ENCODE measurements around the gene SLC6A15.
A peak's percentile ranks its signal among the peaks of the same experiment; 100 is the strongest.

SLC6A15 gene

DNA sequence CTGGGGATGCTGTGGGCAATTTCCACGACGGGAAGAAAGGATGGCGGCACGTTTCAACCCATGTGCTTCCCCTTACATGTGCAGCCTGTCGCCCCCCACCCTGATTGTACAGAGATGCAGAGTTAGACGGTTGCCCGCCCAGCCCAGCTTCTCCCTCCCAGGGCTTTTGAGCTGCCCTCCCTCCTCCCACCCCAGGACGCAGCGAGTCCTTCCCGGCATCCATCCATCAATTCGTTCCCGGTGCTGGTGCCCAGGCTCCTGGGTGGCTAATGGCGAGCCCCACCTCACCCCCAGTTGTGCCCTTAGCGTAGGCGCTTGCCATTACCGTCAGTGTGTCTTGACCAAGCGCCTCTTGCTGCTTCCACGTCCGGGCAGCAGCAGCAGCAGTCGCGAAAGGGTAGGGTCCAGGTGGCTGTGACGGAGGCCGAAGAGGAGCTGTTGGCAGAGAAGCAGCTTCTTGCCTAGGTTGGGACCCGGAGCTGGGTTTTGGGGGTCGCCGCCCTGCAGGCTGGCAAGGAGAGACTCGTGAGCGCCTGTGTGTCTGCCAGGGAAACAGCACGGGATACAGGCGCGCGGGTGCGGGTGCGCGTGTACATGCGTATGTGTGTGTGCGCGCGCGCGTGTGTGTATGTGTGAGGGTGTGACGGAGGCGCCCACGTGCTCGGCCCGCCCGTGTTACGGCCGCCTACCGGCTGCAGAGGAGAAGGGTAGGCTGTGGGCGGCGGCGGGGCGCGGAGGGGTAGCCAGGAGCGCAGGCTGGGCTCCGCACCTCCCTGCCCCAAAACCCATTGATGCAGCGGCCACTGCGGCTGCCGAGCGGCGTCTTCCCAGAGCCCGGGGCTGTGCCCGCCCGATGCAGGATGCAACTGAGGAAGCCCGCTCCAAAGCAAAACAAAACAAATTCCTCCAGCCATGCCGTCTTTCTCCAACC, at the start of gene SLC6A15:
Gene SLC6A15, minus strand, starts transcription at position 602 of the 931 bp plus-strand sequence. CDS start 20,679 bp downstream, outside the sequence.
- DNase-seq: peak; percentile 36

DNA sequence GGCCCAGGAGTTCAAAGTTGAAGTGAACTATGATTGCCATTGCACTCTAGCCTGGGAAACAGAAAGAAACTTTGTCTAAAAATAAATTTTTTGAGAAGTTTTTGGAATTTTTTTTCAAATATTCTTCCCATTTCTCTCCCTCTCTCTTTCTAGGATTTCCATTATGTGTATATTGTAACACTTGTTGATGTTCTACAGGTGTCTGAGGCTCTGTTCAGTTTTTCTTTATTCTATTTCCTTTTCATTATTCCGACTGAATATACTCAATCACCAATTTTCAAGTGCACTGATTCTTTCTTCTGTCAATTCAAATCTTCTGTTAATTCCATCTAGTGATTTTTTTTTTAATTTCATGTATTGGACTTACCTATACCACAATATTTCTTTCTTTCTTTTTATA, 48.3 kb upstream of the SLC6A15 start:
- no peak for DNase-seq

DNA sequence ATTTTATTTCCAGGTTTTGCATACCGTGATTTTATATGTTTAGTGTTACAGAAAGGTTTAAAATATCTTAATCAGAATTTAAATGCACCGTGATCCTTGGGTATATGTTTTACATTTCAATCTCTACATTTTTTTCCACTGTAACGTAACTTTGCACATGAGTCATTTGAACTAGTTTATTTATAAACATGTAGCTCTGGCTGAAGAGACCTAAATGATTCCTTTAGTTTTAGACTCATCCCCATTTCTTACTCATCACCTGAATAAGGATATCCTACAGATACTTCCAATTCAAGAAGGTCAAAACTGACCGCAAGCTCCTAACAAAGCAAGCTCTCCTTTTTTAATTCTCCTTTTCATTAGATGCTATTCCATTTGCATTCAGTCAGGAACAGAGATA, 42.7 kb upstream of the SLC6A15 start:
- DNase-seq: no peak

DNA sequence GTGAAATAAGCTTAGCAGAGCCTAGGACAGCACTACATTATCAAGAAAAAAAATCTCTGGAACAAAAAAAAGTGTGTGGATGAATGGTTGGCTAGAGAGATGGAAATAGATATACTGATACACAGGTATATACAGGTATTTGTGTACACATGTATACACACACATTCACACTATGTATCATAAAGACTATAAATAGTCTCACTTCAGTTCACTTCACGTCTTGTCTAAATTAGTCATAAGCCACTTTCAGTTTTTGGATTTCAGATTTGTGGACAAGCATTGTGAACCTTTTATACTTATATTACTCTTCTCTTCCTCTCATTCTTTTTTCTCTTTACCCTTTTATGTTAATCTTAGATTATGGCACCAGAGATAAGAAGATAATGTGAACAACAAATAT, 41.8 kb upstream of the SLC6A15 start:
- no peak for DNase-seq

DNA sequence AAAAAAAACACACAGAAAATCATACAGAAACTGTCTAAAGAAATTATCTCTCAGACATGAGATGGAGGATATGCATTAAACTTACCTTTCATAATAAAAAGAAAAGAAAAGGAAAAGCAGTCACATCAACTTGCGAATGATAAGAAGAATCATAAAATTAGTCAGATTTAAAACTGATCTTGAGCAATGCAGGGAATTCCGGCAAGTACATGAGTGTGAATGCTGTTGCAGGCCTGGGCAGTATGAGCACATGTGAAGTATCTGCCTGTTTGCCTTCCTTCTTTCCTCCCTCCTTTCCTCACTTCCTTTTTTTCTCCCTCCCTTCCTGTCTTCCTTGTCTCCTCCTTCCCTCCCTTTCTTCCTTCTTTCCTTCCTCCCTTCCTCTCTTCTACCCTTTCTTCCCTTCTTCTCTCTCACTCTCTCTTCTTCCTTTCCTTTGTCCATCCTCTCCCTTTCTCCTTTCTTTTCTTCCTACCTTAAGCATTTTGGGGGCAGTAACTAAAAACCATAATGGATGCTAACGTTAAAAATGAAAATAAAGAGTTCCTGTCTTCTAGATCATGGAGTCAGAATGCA, 38.5 kb upstream of the SLC6A15 start:
- no peak for DNase-seq

DNA sequence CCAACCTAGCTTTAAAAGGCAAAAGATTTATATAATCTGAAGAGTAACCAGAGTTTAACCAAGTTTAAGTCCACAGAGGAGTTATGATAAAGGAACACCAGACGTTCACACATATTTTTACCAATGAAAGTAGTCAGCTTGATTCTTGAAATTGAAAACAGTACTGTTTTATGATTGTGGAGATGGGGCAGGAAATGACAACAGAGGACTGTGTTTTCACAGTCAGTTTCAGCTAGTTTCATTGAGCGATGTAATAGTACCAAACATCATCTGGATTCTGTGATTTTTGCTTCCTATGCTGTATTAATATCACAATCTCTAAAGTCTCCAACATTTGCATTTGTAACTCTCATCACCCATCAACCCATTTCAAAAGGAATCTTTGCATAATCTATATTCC, 34.2 kb upstream of the SLC6A15 start:
- DNase-seq: no peak

DNA sequence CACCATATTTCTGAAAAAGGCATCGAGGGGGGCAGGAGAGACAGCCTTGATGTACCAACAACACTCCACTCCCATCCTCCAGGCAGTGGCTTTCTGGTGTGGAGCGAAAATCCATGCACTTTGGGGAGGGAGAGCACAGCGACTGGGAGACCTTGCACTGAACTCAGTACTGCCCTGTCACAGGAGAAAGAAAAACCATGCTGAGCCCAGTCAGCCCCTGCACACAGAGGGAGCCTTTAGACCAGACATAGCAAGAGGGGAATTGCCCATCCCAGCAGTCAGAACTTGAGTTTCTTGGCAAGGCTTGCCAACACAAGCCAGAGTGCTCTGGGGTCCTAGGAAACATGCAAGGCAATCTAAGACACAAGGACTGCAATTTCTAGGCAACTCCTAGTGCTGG, 24.8 kb upstream of the SLC6A15 start:
- no peak for DNase-seq

DNA sequence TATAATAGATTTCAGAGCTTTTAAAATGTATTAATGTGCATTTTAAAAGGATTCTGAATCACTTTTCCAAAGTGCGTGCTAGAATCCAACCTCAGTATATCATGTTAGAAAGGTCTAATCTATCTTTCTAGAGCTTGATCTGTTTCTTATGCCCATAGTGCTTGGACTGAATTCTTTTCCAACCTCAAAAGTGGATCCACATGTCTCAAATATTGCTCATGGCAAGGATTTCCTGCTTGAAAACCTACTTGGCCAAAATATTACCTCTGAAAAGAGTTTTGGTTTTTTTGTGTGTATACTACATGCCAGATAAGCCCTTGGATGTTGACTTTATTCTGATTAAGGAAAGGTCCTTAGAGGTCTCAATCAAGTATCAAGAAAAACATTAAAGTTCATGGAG, 16.9 kb upstream of the SLC6A15 start:
- no peak for DNase-seq

DNA sequence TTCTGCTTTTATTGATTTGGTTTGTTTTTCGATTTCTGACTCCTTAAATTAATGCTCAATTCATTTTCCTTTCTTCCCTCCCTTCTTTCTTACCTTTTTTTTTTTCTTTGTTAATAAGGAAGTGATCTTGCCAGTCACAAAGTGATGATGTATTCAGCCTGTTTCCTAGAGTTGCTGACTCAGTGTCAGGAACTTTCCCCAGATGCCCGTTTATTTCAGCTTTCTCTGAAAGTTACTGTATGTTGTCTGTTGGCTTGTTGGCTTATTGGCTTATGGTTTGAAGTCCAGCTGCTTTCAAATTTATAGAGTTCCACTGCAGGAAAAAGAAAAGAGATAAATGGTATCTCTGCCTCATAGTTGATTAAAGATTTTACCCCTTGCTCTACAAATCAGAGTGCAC, 12.4 kb upstream of the SLC6A15 start:
- DNase-seq: no peak

DNA sequence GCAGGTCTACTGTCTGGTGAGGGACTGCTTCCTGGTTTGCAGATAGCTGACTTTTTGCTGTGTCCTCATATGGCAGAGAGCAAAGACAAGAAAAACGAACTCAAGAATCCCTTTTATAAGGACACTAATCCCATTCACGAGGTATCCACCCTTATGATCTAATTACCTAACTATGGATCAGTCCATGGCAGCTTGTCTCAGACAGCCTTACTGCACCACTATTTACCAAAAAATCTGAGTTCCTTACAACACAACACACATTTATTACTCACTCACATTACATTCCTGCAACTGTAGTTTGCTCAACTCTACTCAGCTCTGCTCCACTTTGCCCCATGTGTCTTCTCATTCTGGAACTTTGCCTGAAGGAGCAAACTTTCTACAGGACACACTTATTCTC, 10.1 kb upstream of the SLC6A15 start:
- no peak for DNase-seq

DNA sequence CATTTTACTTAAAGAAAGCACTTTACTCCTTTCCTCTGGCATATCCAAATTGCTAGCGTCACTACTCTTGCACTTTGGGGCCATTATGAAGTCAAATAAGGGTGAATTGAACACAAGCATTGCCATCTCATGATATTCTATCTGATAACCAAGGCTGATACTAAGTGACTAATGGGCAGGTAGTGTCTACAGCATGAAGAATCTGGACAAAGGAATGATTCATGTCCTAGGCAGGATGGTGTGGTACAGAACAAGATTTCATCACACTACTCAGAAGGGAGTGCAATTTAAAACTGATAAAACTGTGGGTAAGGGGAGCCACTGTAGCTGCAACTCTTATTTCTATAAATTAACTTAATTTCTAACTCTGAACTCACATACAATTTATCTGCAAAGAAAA, 7.7 kb upstream of the SLC6A15 start:
- no peak for DNase-seq

DNA sequence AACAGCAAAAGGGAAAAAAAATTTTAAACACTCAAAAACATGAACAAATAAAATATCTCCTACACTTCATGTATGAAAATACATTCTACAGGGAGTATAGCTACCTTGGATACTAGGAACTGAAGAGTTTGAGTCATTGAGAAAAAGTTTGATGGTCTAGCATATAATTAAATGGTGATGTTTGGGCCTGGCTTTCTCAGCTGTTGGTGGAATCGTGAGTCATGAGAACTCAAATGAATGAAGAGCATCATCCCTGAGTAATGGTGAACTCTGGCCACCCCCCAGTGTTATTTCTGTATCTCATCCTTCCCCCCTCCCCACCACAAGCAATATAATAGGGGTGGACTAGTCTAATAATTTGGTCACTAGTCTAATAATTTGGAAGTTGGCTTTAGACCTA, 6.7 kb upstream of the SLC6A15 start:
- DNase-seq: no peak

DNA sequence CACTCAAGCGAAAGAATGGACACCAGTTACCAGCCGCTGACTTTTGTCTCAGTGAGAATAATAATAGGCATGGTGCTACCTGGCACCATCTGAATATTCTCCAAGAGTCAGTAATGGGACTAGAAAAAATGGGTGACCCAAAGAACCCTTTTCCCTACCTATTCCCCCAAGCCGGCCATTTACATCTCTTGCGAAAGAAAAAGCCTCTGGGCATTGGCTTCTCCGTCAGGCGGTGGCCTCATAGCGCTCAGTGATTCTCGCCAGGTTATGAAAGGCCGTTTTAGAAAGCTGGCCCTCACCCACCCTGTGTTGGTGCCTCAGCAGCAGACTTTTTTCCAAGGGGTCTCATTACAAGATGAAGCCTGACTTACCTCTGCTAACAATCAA, 523 bp upstream of the SLC6A15 start:
- no peak for DNase-seq

DNA sequence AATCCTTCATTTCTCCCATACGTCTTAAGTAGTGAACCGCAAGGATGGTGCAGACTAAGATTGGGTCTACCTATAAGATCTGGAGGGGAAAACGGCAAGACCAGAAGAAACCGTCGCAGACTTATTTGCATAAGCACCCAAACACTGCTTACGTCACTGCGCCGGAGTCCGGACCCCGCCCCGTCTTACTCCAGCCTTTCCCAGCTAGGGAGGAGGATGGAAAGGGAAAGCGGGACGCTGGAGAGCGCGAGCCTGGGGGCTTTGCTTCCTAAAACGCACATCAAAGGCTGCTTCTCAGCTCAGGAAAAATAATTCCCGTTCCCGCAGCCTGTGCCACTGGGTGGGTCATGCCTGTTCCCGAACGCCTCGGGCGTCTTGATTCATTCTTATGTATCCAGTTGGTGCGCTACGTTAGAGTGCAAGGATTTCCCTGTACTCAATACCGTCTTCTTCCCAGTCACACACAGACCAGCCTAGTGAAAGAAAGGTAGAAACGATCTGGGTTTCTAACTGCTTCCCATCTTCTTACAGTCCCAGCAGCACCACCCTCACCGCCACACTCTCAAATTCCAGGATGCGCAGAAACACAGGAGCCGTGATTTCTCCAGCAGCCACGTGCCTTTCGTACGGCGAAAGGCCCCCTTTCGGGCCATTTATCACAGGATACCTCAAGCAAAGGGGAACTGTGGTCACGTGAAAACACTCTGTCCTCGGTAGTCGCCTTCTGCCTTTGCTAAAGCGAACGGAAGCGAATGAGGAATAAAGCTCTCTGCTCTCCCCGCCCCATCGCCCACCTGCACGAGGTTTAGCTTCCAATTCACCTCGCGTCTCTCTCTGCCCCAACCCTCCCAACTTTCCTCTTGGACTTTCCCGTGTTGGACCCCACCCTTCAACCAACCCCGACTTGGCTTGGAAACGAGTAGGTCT, 1.1 kb downstream of the SLC6A15 start:
- peak; percentile 16 for DNase-seq

DNA sequence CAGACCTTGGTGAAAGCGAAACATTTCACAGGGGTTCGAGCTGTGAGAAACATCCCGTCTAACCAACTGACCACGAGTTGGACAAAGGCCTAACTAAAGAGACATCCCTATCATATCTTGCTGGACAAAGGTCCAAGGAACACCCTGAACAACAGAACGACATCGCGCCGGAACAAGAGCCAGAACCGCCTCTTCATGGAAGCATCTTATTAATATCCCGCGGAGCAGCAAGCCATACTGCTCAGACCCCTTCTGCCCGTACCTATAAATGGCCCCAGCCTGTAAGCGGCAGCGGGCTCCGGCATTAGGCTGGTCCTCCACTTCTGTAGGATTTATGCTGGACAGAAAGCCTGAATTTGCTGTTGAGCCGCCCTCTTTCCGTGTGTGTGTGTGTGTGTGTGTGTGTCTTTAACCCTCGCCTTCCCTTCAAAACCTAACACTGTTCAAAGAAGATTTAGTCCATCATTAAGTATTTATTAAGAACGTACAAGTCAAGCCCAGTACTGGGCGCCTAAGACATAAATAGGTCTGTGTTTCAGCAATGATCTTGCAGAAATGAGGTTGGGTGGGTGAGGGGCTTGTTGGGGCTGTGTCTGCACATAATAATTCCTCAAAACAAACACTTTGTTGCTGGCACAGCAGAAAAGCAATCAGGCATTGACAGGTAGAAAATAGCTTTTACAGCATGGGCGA, 1.9 kb downstream of the SLC6A15 start:
- DNase-seq: no peak

DNA sequence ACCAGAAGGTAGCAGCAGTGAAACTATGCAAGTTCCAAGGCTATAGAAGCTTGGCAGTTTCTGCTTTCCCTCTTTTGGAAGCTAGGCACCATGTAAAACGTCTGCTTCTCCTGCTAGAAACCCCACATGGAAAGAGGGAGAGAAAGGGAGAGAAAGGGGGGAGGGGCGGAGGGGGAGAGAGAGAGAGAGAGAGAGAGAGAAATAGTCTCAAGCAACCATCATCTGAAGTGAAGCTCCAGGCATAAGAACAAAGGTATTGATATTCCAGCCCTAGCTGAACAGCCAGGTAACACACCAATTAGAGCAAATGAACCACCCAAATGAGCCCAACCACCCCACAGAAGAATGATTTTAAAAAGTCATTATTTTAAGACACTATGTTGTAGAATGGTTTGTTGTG, 8.5 kb downstream of the SLC6A15 start:
- no peak for DNase-seq

DNA sequence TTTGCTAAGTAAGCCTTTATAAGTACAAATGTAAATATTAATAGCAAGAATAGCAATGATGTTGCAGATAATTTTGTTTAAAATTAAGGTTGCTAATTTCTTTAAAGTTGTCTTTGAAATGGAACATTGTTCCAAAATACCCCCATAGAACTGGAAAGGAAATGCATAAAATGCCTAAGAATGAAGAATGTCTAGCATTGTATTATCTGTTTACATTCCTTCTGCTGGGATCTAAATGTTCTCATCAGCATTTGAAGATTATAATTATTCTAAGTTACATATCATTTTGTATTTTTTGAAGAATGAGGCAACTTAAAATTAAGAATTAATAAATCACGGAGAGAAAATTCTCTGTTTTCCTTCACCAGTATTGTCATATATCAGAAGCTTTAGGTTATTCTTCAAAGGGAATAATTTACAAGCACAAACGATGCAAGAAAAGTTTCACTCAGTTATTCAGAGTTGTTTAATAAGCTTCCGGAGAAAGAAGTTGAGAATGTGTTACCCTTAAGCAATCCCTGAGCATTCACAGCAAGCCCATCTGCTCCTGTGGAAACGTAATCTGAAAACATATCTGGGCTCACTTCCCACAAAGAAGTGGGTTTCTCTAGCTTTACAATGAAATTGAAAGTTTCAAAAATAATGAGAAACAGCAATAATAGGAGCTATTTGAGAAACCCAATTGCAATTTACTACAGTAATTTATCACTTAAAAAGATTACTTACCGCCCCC, 21.3 kb downstream of the SLC6A15 start:
- DNase-seq: no peak

DNA sequence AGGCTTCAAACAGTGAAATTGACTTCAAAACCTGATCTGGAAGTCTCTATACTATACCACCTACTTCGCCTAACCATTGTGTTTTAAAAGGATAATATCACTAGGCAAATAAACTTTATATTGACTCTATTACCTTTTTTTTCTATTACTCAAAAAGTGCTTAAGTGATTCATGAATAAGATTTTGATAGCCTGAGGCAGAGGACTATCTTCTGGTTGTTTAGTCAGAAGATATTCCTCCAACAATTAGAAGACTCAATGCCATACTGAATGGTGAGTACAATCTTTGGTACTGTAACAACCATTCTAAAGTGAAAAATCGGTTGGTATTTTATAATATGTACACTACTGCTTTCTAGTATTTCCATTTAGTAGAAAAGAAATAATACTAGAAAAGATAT, 22.8 kb downstream of the SLC6A15 start:
- no peak for DNase-seq

DNA sequence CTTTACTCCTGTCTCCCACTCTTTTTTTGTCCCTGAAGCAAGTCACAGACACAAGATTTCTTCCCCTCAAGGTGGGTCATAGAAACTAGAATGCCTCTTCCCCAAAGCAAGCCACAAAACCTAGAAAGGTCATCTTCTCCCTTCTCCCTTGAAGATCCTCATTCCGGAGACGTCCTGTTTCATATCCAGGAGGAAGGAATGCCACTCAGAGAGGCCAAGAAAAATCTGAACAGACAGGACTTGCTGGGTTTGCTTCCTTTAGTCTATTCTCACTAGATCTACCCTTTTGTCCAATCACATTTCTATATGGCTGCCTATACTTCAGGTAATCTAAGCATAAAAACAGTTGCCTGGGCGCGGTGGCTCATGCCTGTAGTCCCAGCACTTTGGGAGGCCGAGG, 23.7 kb downstream of the SLC6A15 start:
- no peak for DNase-seq

DNA sequence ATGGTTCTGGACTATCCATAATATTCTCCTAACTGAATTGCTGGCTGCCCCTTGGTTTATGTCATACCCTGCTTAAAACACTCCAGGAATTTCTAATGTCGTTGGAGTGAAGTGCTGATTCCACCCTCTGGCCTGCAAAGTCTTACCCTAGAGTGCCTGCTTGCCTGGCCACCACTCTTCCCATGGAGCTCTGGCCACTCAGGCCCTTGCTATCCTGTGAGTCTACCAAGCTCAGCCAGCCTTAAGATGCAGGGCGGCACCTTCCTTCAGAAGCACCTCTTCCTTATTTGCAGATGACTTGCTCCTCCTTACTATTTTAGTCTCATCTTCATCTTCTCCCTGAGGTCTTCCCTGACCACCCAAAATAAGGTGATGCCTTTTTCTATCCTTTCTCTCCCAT, 35.3 kb downstream of the SLC6A15 start:
- DNase-seq: no peak

DNA sequence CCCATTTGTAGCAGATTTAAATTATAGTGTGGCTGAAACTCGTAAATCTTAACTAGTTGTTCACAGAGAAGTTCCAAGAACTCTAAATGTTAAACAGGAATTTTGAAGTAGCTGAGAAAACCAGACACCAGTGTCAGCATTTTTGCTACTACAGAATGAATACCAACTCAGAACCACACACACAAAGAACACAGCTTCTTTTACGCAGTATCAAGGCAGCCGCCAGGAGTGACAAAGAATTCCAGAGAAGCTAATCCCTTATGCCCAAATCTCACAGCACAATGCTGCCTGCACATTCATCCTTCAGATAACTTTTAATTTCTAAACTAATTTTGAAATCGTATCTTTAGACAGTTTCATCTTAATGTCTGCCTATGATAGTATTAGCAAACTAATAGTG, 37.4 kb downstream of the SLC6A15 start:
- no peak for DNase-seq

DNA sequence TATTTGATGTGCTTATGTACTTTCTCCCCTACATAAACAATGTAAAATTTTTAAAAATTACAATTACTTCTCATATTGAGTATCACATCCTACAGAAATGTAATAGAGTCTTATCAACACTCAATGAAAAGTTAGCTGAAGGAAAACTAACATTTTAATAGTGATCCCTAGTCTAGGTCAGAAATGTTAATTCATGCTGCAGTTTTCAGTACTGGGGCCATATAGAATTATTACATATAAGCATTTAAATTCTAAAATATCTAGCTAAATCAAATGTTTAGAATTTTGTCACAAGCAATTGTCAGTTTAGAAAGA, 37.8 kb downstream of the SLC6A15 start:
- DNase-seq: no peak
